GM19372 (cell line): Measurements from ENCODE around the gene ALKAL2.
"Not testable (repeated sequence)": the region's sequence is repeated elsewhere in the genome, so short reads cannot be mapped to it uniquely, and the experiment has no call there.

Source experiments
- ATAC-seq: cut with Tn5 transposase; IDR thresholded peaks from one replicate; pipeline ENCODE4 v1.9.1; 2021; ENCODE audit warnings: mild to moderate bottlenecking, low read depth, moderate library complexity; ENCODE audit not compliant: unreplicated experiment

Gene ALKAL2, protein sequence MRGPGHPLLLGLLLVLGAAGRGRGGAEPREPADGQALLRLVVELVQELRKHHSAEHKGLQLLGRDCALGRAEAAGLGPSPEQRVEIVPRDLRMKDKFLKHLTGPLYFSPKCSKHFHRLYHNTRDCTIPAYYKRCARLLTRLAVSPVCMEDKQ

DNA sequence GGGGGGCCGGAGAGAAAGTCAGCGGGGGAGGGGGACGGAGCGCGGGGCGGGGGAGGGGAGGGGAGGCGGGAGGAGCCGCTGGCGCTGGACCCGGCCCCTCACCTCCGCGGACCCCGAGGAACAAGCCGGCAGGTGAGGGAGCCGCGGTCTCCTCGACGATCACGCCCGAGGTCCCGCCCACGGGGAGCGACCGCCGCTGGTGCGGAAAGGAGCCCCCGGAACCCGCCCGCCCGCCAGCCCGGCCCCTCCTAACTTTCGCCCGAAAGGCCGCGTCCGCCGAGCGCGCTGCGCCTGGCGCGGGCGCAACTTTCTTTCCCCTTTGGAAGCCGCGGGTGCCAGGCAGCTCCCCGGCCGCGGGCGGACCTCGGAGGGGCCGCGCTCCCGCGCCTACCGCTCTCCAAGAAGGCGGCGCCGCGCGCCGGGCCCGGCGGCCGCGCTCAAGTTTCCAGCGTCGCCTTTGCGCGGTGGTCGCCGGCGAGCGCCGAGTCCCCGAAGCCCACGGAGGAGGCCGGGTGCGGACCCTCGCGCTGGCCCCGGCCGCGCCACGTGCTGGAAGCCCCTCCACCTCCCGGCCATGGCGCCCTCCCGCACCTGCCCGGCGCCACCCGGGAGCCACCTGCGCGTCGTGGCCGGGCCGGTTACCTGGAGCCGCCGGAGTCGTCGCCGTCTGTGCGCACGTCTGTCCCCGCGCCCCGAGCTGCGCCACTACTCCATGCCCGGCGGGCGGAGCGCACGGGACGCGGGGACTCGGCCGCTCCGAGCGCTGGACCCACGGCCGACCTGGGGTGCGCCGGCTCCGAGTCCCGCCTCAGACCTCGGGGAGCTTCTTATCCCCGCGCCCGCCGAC is at the start of gene ALKAL2:
ALKAL2 (minus strand) TSS at position 181 of the 847 bp plus-strand sequence. CDS start 256 bp downstream, outside the sequence.
- ATAC-seq = peak; percentile 17

GRCh38 chr2:336949-337348 is 49.1 kb upstream of the ALKAL2 start:
- ATAC-seq = not testable (repeated sequence)

GRCh38 chr2:336360-336759 is 48.5 kb upstream of the ALKAL2 start:
- ATAC-seq = no peak

DNA sequence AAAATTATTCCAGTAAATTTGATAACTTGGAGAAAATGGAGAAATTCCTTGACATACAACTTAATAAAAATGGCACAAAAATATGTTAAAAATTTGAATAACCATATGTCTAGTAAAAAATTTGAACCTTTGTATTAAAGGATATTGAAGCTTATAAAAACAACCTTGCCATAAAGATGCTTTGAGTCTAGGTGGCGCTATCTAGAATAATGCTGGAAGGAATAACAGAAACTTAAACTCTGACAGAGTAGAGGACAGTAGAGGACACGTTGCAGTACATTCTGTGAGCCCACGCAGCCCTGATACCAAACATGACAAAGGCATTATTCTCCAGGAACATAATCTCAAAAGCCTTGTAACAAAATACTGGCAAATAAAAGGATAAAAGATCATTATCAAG is 44.7 kb upstream of the ALKAL2 start:
- ATAC-seq = no peak

- no peak for ATAC-seq
These were observed 40.9 kb upstream of the ALKAL2 start for GRCh38 chr2:328761-329160.

DNA sequence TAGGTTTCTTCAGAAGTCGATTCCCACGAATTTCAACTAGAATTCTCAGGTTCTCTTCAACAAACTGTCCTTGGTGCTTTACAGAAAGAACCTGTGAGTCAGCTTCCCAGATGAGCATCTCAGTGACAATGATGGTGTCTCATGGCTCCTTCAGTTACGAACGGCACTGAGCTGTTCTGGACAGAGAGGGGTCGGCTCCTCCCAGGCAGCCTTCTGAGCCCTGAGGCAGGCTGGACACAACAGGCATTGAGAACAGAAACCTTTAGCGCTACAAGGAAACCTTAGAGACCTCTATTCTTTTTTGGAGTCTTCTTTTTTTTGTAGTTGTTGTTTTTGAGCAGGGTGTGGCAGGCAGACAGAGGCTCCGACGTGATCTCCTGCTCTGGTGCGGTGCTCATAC is 35.1 kb upstream of the ALKAL2 start:
- no peak for ATAC-seq

- ATAC-seq = no peak
These were observed 34.4 kb upstream of the ALKAL2 start for GRCh38 chr2:322326-322725.

GRCh38 chr2:320561-320960 is 32.7 kb upstream of the ALKAL2 start:
- no peak for ATAC-seq

GRCh38 chr2:319059-319600 is 31.2 kb upstream of the ALKAL2 start:
- no peak for ATAC-seq

DNA sequence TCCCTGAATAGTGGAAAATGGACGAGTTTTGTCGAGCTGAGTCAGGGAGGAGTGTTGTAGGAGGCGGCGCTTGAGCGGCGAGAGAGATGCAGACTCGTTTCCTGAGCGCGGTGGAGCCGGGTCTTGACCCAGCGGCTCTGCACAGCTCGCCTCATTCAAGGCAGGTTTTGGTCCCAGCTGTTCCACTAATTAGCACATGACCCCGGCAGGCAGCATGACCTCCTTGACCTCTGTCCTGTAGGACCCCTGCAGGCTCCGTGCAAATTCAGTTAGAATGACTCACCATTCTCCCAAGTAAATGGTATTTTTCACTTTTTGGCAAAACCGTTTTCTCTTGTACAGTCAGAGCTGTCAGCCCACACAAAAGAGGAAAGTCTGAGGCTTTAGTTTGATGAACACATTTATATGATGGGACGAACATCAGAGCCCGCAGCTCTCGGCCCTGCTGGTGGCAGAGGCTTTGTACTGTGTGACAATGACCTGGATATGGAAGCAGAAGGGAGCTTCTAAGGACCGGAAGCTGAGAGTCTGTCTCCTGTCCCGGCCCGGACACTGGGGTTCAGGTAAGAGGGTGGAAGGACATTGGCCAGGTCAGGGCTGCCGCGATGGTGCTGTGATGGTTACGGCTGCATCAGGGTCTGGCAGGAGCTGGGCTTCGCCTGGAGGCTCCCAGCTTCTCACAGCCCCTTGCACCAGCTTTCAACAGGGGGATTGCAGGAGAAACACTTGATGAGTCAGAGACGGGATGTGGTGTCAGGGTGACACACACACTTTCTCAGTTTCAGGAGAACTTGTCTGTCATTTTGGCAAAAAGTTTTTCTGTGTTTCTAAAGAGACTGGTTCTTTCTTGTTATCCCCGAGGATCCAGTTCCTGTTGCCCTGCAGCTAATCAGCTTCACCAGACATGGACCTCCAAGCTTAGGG is 29.9 kb upstream of the ALKAL2 start:
- no peak for ATAC-seq

- ATAC-seq = no peak
These were observed 28.5 kb upstream of the ALKAL2 start for GRCh38 chr2:316381-316780.

DNA sequence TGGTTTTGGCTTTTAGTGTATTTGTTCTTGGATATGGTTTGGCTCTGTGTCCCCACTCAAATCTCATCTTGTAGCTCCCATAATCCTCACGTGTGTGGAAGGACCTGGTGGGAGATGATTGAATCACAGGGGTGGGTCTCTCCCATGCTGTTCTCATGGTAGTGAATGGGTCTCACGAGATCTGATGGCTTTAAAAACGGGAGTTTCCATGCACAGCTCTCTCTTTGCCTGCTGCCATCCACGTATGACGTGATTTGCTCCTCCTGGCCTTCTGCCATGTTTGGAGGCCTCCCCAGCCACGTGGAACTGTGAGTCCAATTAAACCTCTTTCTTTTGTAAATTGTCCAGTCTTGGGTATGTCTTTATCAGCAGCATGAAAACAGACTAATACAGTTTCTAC is 28.0 kb upstream of the ALKAL2 start:
- ATAC-seq = not testable (repeated sequence)

DNA sequence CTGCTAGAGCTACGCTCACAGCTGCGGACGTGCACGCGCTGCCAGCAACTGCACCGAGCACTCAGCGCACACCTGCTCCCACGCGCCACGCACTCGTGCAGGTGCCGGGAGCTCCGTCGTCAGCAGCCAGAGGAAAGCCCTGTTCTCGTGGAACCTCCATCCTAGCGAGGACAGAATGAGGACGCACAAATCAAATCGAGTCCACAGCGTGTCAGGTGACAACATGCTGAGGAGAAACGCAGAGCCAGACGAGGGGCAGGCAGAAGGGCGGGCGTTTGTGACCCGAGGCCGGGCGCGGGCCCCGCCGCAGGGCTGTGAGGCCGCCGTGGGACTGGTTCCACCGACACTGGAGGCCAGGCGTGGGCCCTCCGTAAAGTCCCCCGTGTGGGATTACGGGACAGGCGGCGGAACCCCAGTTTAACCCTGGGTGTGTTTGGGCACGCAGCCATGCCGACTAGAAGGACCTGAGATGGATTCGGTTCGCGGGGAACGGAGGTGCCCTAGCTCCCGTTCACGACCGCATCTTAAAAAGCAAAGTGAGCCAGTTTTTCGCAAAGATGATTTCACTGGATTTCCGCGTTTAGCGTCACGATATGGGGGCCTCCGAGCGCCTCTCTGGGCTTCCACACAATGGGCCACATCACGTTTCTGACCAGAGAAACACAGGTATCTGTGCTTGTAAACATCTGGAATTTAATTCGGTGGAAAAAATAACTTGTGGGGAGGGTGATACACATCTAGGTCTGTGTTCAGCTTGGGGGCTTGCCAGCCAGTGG is 26.9 kb upstream of the ALKAL2 start:
- no peak for ATAC-seq

- ATAC-seq = no peak
These were observed 26.1 kb upstream of the ALKAL2 start for GRCh38 chr2:313991-314390.

DNA sequence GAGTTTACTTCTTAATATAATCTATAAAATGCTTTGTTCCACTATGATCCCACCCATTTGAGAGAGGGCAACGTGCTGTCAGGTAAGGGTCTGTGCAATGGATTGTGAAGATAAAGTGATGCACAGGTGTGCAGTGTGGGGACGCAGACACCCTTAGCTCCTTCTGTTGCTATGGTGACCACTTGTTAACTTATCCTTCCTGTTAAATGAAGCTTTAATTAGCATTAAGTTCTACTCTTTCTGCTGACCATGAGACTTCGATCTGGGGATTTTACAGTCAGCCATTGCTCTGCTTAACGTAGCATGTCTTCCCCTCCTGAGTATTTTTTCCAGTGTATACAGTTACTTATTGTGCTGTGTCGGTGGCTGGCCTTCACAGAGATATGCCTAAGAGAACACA is 23.1 kb upstream of the ALKAL2 start:
- no peak for ATAC-seq

GRCh38 chr2:309954-310510 is 22.1 kb upstream of the ALKAL2 start:
- ATAC-seq = no peak

DNA sequence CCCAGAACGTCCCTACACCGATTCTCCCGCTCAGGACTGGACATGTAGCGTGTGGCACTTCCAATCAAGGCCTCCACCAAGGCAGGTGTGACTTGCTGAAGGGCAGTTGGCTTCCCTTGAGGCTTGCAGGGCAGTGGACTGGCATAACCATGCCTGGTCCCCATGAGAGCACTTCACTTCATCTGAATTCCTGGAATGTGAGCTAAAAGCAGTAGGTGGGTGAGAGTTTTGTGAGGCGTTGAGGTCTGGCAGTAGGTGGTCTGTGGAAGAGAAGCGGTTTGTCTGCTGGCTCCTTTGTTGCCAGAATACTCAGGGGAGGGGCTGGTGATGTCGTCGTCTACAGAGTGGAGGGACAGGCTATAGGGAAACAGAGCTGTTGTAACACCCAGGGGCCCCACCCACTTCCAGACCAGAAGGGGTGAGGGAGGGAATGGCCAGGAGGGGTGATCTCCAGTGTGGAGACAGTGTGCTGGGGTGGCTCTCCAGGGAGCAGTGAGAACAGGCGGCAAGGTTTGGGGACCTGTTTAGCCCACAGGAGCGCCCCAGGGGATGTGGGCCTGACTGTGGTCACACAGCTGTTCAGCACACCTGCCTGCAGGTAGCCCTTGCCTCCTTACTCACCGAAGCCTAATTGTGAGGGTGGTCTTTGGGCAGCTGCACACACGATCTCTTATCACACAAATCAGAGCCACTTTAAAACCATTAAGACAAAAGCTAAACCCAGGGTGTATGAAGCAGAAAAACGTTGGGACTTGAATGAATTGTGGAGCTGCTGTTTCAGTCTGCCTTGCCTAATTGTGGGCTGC is 21.5 kb upstream of the ALKAL2 start:
- no peak for ATAC-seq

DNA sequence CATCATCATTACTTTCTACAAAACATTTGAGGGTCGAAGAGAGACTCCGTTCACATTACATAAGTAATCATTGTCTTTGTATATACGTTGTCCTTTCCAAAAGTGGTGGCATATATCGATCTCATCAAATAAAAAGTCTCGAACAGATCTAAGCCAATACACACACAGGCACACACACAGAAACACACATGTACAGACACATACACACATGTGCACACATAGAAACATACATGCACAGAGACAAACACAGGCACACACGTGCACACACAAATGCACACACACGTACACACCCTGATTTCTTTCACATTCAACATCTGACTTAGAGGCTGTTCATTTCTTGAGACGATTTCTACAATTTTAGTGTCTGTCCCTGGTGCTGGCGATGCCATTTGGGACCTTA is 17.5 kb upstream of the ALKAL2 start:
- ATAC-seq = no peak

DNA sequence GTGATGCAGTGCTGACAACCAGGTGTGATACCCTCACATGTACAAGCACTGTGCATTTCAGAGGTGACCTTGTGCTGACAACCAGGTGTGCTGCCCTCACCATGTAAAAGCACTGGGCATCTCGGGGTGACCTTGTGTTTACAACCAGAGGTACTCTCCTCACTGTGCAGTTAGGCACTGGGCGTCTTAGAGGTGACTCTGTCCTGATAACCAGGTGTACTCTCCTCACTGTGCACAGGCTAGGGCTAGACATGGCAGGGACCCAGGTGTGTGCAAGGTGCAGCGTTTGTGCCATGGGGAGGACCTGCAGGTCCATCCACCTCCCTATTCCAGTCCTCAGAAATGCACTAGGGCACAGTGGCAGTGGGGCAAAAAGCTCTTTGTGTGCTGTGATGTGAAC is 8.5 kb upstream of the ALKAL2 start:
- ATAC-seq = no peak
